SK-N-SH (cell line): ENCODE results near the gene FMN2. TPM values are rescaled to one million over a fixed set of nuclear protein-coding genes. Genes with fewer than 3 reads are reported as not detected.

ENCODE experiments used
- CTCF ChIA-PET: fragments of 300-600, 350-600 bp; formaldehyde crosslinking; extraction: SDS; loops from one replicate; lab custom pipeline; 2021; lab: Yijun Ruan, JAX
- POLR2A ChIA-PET: fragments of 350-600 bp; sonication (Branson Sonifier 250); formaldehyde crosslinking; extraction: SDS; loops from one replicate; lab custom pipeline; 2020; ENCODE audit warnings: antibody characterized with exemption, inconsistent platforms; lab: Yijun Ruan, JAX
- DNase-seq: peaks from one replicate; pipeline ENCODE4 v3.0.0; 2012
- H2AFZ ChIP-seq: fragments of 200-600 bp; sonication (generic); 2 replicates; pipeline ENCODE4 v1.8.1; 2016; ENCODE audit warnings: antibody characterized with exemption, mild to moderate bottlenecking, low read depth
- H3F3A ChIP-seq: fragments of 200-600 bp; sonication (generic); replicated peaks from 2 replicates; pipeline ENCODE3; 2016; ENCODE audit warnings: antibody characterized with exemption, mild to moderate bottlenecking; ENCODE audit not compliant: insufficient read depth
- H3K27ac ChIP-seq, 2 experiments: fragments of 200-500 bp in 1 of 2; fragments of 200-600 bp in 1 of 2; sonication (Bioruptor generic) in 1 of 2; sonication (generic), shearing (Covaris generic) in 1 of 2; 2 replicates each; pipeline versions ENCODE4 v1.5.1 to v1.6.1; 2014 to 2016; ENCODE audit warnings: low read depth in 2 of 2, inconsistent platforms in 1 of 2, low read length in 1 of 2, mild to moderate bottlenecking in 1 of 2, mixed read lengths in 1 of 2
- H3K27me3 ChIP-seq: fragments of 200-600 bp; sonication (generic), shearing (Covaris generic); 2 replicates; pipeline ENCODE4 v1.6.1; 2016; ENCODE audit warnings: mixed run types; ENCODE audit not compliant: insufficient read depth
- H3K36me3 ChIP-seq, 2 experiments: fragments of 200-500 bp in 1 of 2; fragments of 200-600 bp in 1 of 2; sonication (Bioruptor generic) in 1 of 2; sonication (generic) in 1 of 2; replicated peaks in 1 of 2; 2 replicates each; pipeline versions ENCODE3 to v1.5.1; 2014 to 2016; ENCODE audit warnings: low read length in 1 of 2, mild to moderate bottlenecking in 1 of 2; ENCODE audit not compliant: insufficient read depth in 2 of 2, control insufficient read depth in 1 of 2
- H3K4me1 ChIP-seq, 2 experiments: fragments of 200-500 bp in 1 of 2; fragments of 200-600 bp in 1 of 2; sonication (Bioruptor generic) in 1 of 2; sonication (generic), shearing (Covaris generic) in 1 of 2; 2 replicates each; pipeline versions ENCODE4 v1.5.1 to v1.6.1; 2014 to 2016; ENCODE audit warnings: low read depth in 1 of 2, low read length in 1 of 2, mixed run types in 1 of 2; ENCODE audit not compliant: insufficient read depth in 2 of 2, control insufficient read depth in 1 of 2
- H3K4me2 ChIP-seq: fragments of 200-600 bp; sonication (generic), shearing (Covaris generic); 2 replicates; pipeline ENCODE4 v1.6.1; 2017; ENCODE audit warnings: mixed run types
- H3K4me3 ChIP-seq, 2 experiments: fragments of 200-500 bp in 1 of 2; fragments of 200-600 bp in 1 of 2; sonication (Bioruptor generic) in 1 of 2; sonication (generic), shearing (Covaris generic) in 1 of 2; 2 replicates each; pipeline versions ENCODE4 v1.5.1 to v1.8.1; 2014 to 2016; ENCODE audit warnings: low read depth in 2 of 2, inconsistent platforms in 1 of 2, low read length in 1 of 2, mild to moderate bottlenecking in 1 of 2, mixed read lengths in 1 of 2, moderate library complexity in 1 of 2
- H3K79me2 ChIP-seq: fragments of 200-600 bp; sonication (generic); 2 replicates; pipeline ENCODE4 v1.8.1; 2017; ENCODE audit warnings: mild to moderate bottlenecking; ENCODE audit not compliant: insufficient read depth
- H3K9ac ChIP-seq: fragments of 200-600 bp; sonication (generic); 2 replicates; pipeline ENCODE4 v1.6.1; 2017; ENCODE audit warnings: mixed run types
- H3K9me2 ChIP-seq: fragments of 200-600 bp; sonication (generic); 2 replicates; pipeline ENCODE4 v1.6.1; 2017; ENCODE audit warnings: mixed run types
- H3K9me3 ChIP-seq: fragments of 200-600 bp; sonication (generic); 2 replicates; pipeline ENCODE4 v1.6.1; 2017; ENCODE audit warnings: mixed run types, mild to moderate bottlenecking, moderate library complexity
- H4K20me1 ChIP-seq: fragments of 200-600 bp; sonication (generic); 2 replicates; pipeline ENCODE4 v1.6.1; 2017; ENCODE audit warnings: mild to moderate bottlenecking, mixed run types; ENCODE audit not compliant: insufficient read depth
- CHD2 ChIP-seq: fragments of 150-350 bp; IDR thresholded peaks from 2 replicates; pipeline ENCODE4 v1.6.1; 2018; ENCODE audit warnings: low read length; ENCODE audit not compliant: partially characterized antibody
- GABPA ChIP-seq: IDR thresholded peaks from 2 replicates; pipeline ENCODE4 v1.4.0; 2012; ENCODE audit warnings: low read depth, mild to moderate bottlenecking
- IRF3 ChIP-seq: fragments of 150-350 bp; IDR thresholded peaks from 2 replicates; pipeline ENCODE4 v1.6.1; 2016; ENCODE audit warnings: mild to moderate bottlenecking, low read depth, low read length
- JUND ChIP-seq: IDR thresholded peaks from 2 replicates; pipeline ENCODE4 v1.4.0; 2012
- MAX ChIP-seq: IDR thresholded peaks from 2 replicates; pipeline ENCODE4 v1.4.0; 2012; ENCODE audit warnings: low read depth
- MXI1 ChIP-seq: IDR thresholded peaks from 2 replicates; pipeline ENCODE4 v1.6.1; 2012; ENCODE audit warnings: mild to moderate bottlenecking, low read depth, low read length, improper control_type of control experiment
- POLR2AphosphoS5 ChIP-seq: IDR thresholded peaks from 2 replicates; pipeline ENCODE4 v1.6.1; 2012; ENCODE audit warnings: low read depth, low read length
- SIN3A ChIP-seq: IDR thresholded peaks from 2 replicates; pipeline ENCODE4 v1.6.1; 2012; ENCODE audit warnings: low read depth, mild to moderate bottlenecking, low read length, moderate library complexity, borderline replicate concordance
- SMC3 ChIP-seq: IDR thresholded peaks from 2 replicates; pipeline ENCODE4 v1.6.1; 2012; ENCODE audit warnings: low read depth, low read length, improper control_type of control experiment
- TEAD4 ChIP-seq: IDR thresholded peaks from 2 replicates; pipeline ENCODE4 v1.4.0; 2012; ENCODE audit warnings: mild to moderate bottlenecking, borderline replicate concordance; ENCODE audit not compliant: insufficient read depth
- YY1 ChIP-seq: IDR thresholded peaks from 2 replicates; pipeline ENCODE4 v1.4.0; 2012; ENCODE audit warnings: low read depth, mild to moderate bottlenecking
- ZBTB33 ChIP-seq: IDR thresholded peaks from 2 replicates; pipeline ENCODE4 v1.4.0; 2012; ENCODE audit warnings: low read depth, borderline replicate concordance
- WGBS: methylation state at CpG from one replicate; pipeline ENCODE4 v1.1.6; 2017; ENCODE audit warnings: low lambda C conversion rate; 5-methylcytosine and 5-hydroxymethylcytosine counted together
- polyA plus RNA-seq, 3 experiments: library from polyadenylated mRNA; depleted of rRNA; stranded (reverse); fragments of >200 nt; gene quantifications; 2 replicates each; pipeline ENCODE4 v1.2.3, GENCODE V29; 2012

FMN2 gene
- polyA plus RNA-seq, 1 of the 3 experiments (the other 2 are of a cell fraction): 7.2 TPM

GRCh38 chr1:240517891-240518290 is 426.2 kb downstream of the FMN2 start:
- Histone ChIP-seq H3K36me3 (no peaks in the 10 kb centered on the region), H2AFZ (no peak overlapping the region), H3K4me2 (no peak overlapping the region), H3K4me1 (peaks cover 0 to 16% of the 10 kb centered on the region in 2 experiments; a peak in 2 of 4 replicates), H3K9me2 (no peaks in the 10 kb centered on the region), H3K27me3 (no peaks in the 10 kb centered on the region), H4K20me1 (no peaks in the 10 kb centered on the region), H3K9ac (no peak overlapping the region), H3F3A (no peaks in the 10 kb centered on the region), H3K9me3 (no peaks in the 10 kb centered on the region), H3K79me2 (no peaks in the 10 kb centered on the region), H3K27ac (no peak overlapping the region), H3K4me3 (no peak overlapping the region)
- DNase-seq: no peak
- TF ChIP-seq CHD2: no peak
- no peak for TF ChIP-seq GABPA
- TF ChIP-seq POLR2AphosphoS5: no peak
- TF ChIP-seq MAX: no peak
- ChIA-PET CTCF (interaction anchor here (1.0 kb wide), 1 partner anchor 17 kb away, joined by 3 read pairs; no protein-coding TSS in a partner anchor), POLR2A (no interaction called here)
- 94% methylated on average over 4 of the region's 4 CpGs for WGBS

- peaks cover 0 to 6% of the 10 kb centered on the region in 2 experiments; a peak in 2 of 4 replicates for H3K4me1 ChIP-seq
- H3K9ac ChIP-seq: no peak overlapping the region
- POLR2A ChIA-PET: no interaction called here
- H3K79me2 ChIP-seq: no peaks in the 10 kb centered on the region
- no peaks in the 10 kb centered on the region for H4K20me1 ChIP-seq
- DNase-seq: no peak
- no peak overlapping the region for H2AFZ ChIP-seq
- H3K27me3 ChIP-seq: no peaks in the 10 kb centered on the region
- no peaks in the 10 kb centered on the region for H3K36me3 ChIP-seq
- no peak for TF ChIP-seq SIN3A
- TF ChIP-seq IRF3: no peak
- TF ChIP-seq ZBTB33: no peak
- no peak for TF ChIP-seq JUND
- no peak for TF ChIP-seq SMC3
- no peak for TF ChIP-seq YY1
- TF ChIP-seq TEAD4: no peak
- TF ChIP-seq MXI1: no peak
- CTCF ChIA-PET: interaction anchor here (1.2 to 1.9 kb wide), 2 partner anchors 170 to 333 kb away, joined by 3 to 5 read pairs; no protein-coding TSS in a partner anchor
- no peaks in the 10 kb centered on the region for H3K9me3 ChIP-seq
- no peak overlapping the region for H3K4me2 ChIP-seq
- no peak overlapping the region for H3K4me3 ChIP-seq
- H3K9me2 ChIP-seq: no peaks in the 10 kb centered on the region
- 81% methylated on average over 6 of the region's 6 CpGs for WGBS
- H3F3A ChIP-seq: no peaks in the 10 kb centered on the region
- H3K27ac ChIP-seq: no peak overlapping the region
These were observed 430.6 kb downstream of the FMN2 start for GRCh38 chr1:240522122-240522822.
